Stimulated activated naive CD4-positive, alpha-beta T cell (primary cell): ENCODE results near the gene KLHL41.
"Not testable (repeated sequence)": the region's sequence is repeated elsewhere in the genome, so short reads cannot be mapped to it uniquely, and the experiment has no call there.

Source experiments
- DNase-seq, 6 experiments: peaks; one replicate each; lab custom pipeline; 2025; lab: John Stamatoyannopoulos, UW

The KLHL41 gene

GRCh38 chr2:169572821-169573159 lies 63.3 kb downstream of the KLHL41 start:
- no peak for DNase-seq

- peak; percentile 67 to 80 (median 72) for DNase-seq
Observed at GRCh38 chr2:169573160-169573973, 63.9 kb downstream of the KLHL41 start, which contains the start of gene FASTKD1. Gene FASTKD1, minus strand, starts transcription at chr2:169573865. Its CDS starts 1,836 bp downstream, at chr2:169572029.

DNA sequence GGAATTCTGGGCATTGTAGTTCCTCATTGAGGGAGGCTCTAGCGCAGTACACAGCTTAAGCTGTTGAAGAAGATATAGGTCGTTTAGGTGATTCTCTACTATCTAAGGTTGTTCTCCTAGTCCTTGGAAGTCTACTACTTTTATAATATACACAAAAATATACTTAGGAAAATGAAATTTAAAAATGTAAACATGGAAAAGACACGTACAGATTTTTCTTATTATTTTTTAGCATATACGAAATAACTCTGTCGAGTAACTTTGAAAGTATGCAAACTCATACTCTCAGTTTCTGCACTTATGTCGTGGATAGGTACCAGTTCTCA lies 64.4 kb downstream of the KLHL41 start:
- DNase-seq = no peak

DNA sequence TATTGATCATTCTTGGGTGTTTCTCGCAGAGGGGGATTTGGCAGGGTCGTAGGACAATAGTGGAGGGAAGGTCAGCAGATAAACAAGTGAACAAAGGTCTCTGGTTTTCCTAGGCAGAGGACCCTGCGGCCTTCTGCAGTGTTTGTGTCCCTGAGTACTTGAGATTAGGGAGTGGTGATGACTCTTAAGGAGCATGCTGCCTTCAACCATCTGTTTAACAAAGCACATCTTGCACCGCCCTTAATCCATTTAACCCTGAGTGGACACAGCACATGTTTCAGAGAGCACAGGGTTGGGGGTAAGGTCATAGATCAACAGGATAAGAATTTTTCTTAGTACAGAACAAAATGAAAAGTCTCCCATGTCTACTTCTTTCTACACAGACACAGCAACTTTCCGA lies 65.0 kb downstream of the KLHL41 start:
- not testable (repeated sequence) for DNase-seq

DNA sequence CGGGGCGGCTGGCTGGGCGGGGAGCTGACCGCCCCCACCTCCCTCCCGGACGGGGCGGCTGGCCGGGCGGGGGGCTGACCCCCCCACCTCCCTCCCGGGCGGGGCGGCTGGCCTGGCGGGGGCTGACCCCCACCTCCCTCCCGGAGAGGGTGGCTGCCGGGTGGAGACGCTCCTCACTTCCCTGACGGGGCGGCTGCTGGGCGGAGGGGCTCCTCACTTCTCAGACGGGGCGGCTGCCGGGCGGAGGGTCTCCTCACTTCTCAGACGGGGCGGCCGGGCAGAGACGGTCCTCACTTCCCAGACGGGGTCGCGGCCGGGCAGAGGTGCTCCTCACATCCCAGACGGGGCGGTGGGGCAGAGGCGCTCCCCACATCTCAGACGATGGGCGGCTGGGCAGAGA lies 65.8 kb downstream of the KLHL41 start:
- DNase-seq = not testable (repeated sequence)
